Activated CD4-positive, alpha-beta T cell treated with anti-CD3 and anti-CD28 coated beads, Interleukin-2, amount 10 ng/mL, durations not matched to agents 24 days and 14 days (primary cell): ENCODE data around the gene RELT. TPM values are rescaled to one million over a fixed set of nuclear protein-coding genes. Genes with fewer than 3 reads are reported as not detected.

ENCODE experiments used
- DNase-seq: peaks from one replicate; pipeline ENCODE4 v3.0.0; 2022
- H3K27ac Mint-ChIP-seq: one replicate; pipeline ENCODE4 v1.8.0; 2022; ENCODE audit warnings: mild to moderate bottlenecking, mixed read lengths
- H3K27me3 Mint-ChIP-seq: one replicate; pipeline ENCODE4 v1.8.0; 2022; ENCODE audit warnings: mixed read lengths
- H3K36me3 Mint-ChIP-seq: one replicate; pipeline ENCODE4 v1.8.0; 2022; ENCODE audit warnings: low read depth, mild to moderate bottlenecking, mixed read lengths
- H3K4me1 Mint-ChIP-seq: one replicate; pipeline ENCODE4 v1.8.0; 2021; ENCODE audit warnings: mixed read lengths
- H3K4me3 Mint-ChIP-seq: one replicate; pipeline ENCODE4 v1.8.0; 2022; ENCODE audit warnings: mild to moderate bottlenecking, moderate library complexity, mixed read lengths
- H3K9me3 Mint-ChIP-seq: one replicate; pipeline ENCODE4 v1.8.0; 2021; ENCODE audit warnings: mixed read lengths
- intact Hi-C: fragments of 100-400 bp; cut with micrococcal nuclease; formaldehyde crosslinking; loops from one replicate; pipeline ENCODE4 v1.15.1; 2023
- total RNA-seq: library from RNA; stranded (reverse); gene quantifications from 2 replicates; pipeline ENCODE4 v1.2.3, GENCODE V29; 2022

The RELT gene
- total RNA-seq, 1 donor from 2014 or later, result 35.0 TPM

DNA sequence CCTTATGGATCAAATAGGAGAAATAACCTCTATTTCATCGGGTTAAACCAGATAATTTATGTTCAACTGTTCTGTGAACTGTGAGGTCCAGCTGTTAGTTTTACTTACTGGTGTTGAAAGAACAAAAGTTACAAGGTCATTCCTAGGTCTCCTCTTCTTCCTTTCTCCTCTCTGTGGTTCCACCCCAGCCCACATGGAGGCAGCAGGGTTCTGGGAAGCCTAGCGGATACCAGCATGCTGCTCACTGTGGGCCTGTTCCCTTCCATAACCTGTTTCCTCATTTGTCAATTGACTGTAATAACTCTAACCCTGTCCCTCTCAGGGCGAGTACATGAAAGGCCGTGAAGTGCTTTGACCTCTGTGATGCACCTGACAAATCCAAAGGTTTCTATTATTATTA, 27.8 kb downstream of the RELT start:
- H3K9me3 Mint-ChIP-seq, result no peaks in the 10 kb centered on the region
- peaks cover 17% of the 10 kb centered on the region for H3K36me3 Mint-ChIP-seq
- DNase-seq, result no peak
- no peaks in the 10 kb centered on the region for H3K4me1 Mint-ChIP-seq
- intact Hi-C loops, result no loop called here
- no peaks in the 10 kb centered on the region for H3K27me3 Mint-ChIP-seq
- no peak overlapping the region for H3K27ac Mint-ChIP-seq
- no peak overlapping the region for H3K4me3 Mint-ChIP-seq

DNA sequence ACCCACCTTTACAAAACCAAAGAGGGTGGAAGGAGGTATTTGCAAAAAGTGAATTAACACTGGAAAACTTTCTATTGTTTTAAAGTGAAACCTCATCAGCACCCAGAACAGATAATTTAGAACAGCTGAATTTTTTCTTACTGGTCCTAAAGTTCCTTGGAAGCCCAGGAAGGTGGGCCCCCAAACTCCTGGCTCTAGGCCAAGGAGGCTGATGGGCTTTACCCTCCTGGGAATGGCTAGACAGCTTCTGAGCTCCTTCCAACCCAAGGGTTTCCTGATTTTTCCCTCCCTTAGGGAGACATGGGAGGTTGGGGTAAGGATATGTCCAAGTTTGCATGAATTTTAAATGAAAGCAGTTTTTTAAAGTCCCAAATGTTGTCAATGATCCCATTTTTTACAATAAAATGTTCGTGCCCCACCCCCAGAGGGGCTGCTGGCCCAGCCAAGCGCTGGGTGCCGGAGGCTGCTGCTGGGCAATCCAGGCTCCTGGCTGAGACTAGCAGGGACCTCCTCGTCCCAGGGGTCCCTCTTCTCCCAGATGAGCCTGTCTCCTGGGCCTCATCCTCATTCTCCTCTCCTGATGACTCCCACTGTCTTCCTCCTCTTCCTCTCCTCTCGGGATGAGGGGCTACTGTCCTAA, 28.4 kb downstream of the RELT start:
- Mint-ChIP-seq H3K27me3 (no peaks in the 10 kb centered on the region), H3K27ac (no peak overlapping the region), H3K36me3 (peaks cover 20% of the 10 kb centered on the region), H3K4me3 (no peak overlapping the region), H3K4me1 (no peaks in the 10 kb centered on the region), H3K9me3 (no peaks in the 10 kb centered on the region)
- intact Hi-C loops, result no loop called here
- DNase-seq, result no peak

DNA sequence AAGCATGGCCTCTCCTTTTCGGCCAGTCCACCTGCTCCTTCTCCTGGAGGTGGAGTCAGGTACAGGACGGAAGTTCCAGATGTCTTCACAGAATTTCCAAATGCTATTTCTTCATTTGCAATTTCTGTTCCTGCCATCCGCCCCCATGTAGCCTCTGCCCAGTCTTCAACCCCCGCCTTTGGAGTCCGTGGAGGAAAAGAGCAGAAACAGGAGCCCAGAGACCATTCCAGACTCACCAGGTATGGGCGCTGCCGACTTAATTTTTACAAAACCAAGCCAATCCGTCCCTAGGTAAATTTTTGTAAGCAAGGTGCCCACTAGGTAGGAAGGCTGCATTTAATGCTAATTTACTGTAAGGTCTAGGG, 28.9 kb downstream of the RELT start:
- DNase-seq, result no peak
- no peaks in the 10 kb centered on the region for H3K4me1 Mint-ChIP-seq
- intact Hi-C loops, result no loop called here
- H3K9me3 Mint-ChIP-seq, result no peaks in the 10 kb centered on the region
- H3K27me3 Mint-ChIP-seq, result no peaks in the 10 kb centered on the region
- peaks cover 23% of the 10 kb centered on the region for H3K36me3 Mint-ChIP-seq
- no peak overlapping the region for H3K27ac Mint-ChIP-seq
- no peak overlapping the region for H3K4me3 Mint-ChIP-seq

DNA sequence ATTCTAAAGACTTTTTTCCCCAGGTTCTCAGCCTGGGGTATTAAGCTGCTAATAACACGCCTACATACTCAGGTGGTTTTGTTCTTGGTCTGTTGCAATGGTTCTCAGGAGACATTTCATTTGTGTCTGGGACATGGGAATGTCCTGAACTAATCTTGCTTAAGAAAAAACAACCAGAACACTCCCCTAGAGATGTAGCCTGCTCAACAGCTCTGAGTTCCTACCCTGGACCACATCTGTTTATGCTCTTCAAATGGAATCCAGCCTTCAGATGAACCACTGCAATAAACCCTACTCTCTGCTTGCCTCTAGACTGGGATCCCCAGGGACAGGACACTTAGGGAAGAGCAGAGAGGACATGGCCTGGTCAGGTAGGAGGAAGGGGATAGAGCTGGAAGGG, 29.9 kb downstream of the RELT start:
- intact Hi-C loops, result no loop called here
- H3K27ac Mint-ChIP-seq, result peak overlapping the region; percentile 13

DNA sequence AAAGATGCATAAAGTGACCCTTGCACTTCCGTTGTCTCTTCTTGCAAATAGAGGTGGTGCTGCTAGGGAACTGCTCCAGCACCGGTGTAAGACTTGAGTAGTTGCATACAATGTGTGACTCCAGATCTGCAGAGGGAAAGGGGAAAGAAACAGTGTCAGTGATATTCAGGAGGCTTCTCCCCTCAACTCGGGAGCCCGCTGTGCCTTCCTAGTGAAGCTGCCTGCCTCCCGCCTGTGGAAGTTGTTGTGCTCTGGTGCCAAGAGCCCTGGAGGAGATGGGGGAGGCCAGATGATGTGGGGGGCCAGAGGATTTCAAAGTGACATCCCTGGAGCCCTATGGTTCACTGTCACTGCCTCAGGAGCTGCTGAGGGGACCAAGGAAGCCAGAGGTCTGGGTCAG, 30.4 kb downstream of the RELT start:
- H3K4me3 Mint-ChIP-seq, result no peak overlapping the region
- intact Hi-C loops, result no loop called here
- H3K36me3 Mint-ChIP-seq, result peaks cover 27% of the 10 kb centered on the region
- H3K27me3 Mint-ChIP-seq, result no peaks in the 10 kb centered on the region
- DNase-seq, result no peak
- no peaks in the 10 kb centered on the region for H3K9me3 Mint-ChIP-seq
- H3K4me1 Mint-ChIP-seq, result no peaks in the 10 kb centered on the region
- H3K27ac Mint-ChIP-seq, result peak overlapping the region; percentile 57

More for the DNA sequence above, 29.9 kb downstream of the RELT start:
- DNase-seq, result no peak
- Mint-ChIP-seq H3K4me3 (no peak overlapping the region), H3K27me3 (no peaks in the 10 kb centered on the region), H3K36me3 (peaks cover 27% of the 10 kb centered on the region), H3K4me1 (no peaks in the 10 kb centered on the region), H3K9me3 (no peaks in the 10 kb centered on the region)

DNA sequence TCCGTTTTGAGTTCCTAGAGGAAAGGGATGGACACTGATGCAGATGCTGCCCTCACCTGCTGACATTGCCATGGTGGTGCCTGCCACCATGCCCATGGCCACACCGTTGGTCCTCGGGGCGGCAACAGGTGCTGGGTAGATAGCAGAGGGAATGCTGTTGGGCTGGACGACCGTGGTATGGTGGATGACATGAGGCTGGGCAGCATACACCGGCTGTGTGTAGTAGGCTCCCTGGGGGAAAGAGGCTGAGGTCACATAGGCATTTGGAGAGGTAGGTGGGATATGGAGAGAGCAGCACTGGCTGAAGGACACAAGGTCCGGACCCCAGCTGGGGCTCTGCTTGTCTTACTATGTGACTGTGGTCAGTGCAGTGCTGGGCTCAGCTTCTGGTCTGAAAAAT, 33.2 kb downstream of the RELT start:
- Mint-ChIP-seq H3K4me1 (no peaks in the 10 kb centered on the region), H3K9me3 (no peaks in the 10 kb centered on the region), H3K27ac (no peak overlapping the region), H3K36me3 (peaks cover 32% of the 10 kb centered on the region), H3K27me3 (no peaks in the 10 kb centered on the region), H3K4me3 (no peak overlapping the region)
- intact Hi-C loops, result no loop called here
- no peak for DNase-seq

DNA sequence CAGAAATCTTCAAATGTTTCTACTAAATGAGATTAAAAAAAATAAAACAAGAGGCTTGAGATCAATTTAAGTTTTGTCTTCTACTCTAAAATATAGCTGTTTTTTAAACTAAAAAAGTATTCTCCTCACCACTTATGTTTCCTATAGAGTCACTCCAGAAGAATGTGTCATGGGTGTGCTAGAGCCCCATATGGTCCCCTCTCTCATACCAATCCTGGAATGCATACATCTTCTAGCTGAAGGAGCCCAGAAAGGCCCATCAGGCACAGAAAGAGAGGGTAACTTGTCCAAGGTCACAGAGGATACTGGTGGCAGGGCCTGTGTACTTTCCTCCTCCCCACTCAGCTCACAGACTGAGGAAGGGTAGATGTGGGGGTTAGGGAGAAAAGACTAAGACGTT, 34.4 kb downstream of the RELT start:
- no peak overlapping the region for H3K27ac Mint-ChIP-seq
- H3K4me1 Mint-ChIP-seq, result peaks cover 6% of the 10 kb centered on the region
- H3K4me3 Mint-ChIP-seq, result no peak overlapping the region
- no peaks in the 10 kb centered on the region for H3K9me3 Mint-ChIP-seq
- no peak for DNase-seq
- peaks cover 34% of the 10 kb centered on the region for H3K36me3 Mint-ChIP-seq
- intact Hi-C loops, result no loop called here
- no peaks in the 10 kb centered on the region for H3K27me3 Mint-ChIP-seq

DNA sequence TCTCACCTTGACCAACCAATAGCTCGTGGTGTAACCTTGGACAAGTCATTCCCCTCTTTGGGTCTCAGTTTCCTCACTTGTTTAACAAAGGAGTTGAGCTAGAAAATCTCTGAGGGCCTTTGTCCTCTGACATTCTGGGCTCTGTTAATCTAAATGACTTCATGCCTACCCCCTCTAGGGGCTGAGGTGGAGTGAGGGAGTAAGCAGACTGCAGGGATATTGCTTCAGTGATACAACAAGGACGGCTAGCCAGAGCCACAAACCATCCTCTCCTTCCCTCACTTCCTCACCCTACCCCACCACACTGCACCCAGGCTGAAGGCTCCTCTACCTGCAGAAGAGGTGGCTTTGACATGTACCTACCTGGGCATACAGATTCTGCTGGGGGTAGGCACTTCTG, 34.8 kb downstream of the RELT start:
- no peaks in the 10 kb centered on the region for H3K27me3 Mint-ChIP-seq
- H3K4me1 Mint-ChIP-seq, result peaks cover 6% of the 10 kb centered on the region
- DNase-seq, result no peak
- H3K4me3 Mint-ChIP-seq, result no peak overlapping the region
- no peaks in the 10 kb centered on the region for H3K9me3 Mint-ChIP-seq
- no peak overlapping the region for H3K27ac Mint-ChIP-seq
- intact Hi-C loops, result no loop called here
- peaks cover 34% of the 10 kb centered on the region for H3K36me3 Mint-ChIP-seq

DNA sequence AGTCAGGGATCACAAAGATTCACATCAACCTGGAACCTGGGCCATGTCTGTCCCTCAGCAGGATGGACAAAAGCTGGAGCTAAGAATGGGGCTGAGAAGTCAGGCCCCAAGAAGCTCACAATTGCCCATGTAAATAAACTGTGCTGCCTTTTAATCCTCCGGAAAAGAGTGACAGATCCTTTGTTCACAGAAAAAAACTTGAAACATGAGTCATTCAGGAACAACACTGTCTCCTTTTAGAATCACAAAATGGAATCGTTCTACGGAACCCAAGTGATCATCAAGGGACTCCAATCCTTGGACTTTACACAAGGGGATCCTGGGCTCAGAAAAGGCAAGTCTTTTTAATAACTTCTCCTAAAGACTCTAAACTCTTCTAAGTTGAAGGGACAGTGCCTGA, 36.1 kb downstream of the RELT start:
- intact Hi-C loops, result no loop called here
- Mint-ChIP-seq H3K4me1 (peaks cover 8% of the 10 kb centered on the region), H3K9me3 (no peaks in the 10 kb centered on the region), H3K27ac (no peak overlapping the region), H3K36me3 (peaks cover 32% of the 10 kb centered on the region), H3K27me3 (no peaks in the 10 kb centered on the region), H3K4me3 (no peak overlapping the region)
- DNase-seq, result no peak

DNA sequence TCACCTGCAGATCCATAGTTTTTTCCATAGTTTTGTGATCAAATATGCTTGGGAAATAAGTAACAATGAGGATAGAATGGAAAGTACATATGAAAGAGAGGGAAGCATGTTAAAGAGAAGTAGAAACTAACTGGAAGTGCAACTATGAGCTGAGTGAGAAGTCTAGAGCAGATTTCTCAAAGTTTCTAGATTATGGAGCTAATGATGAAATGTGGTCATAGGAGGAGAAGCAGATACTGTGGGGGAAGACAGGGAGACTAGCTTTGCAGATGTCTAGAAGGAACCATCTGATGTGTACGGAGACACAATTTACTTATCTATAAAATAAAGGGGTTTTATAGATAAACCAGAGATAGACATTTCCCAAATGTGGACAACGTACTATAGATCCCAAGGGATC, 37.1 kb downstream of the RELT start:
- H3K9me3 Mint-ChIP-seq, result no peaks in the 10 kb centered on the region
- no peak overlapping the region for H3K27ac Mint-ChIP-seq
- H3K4me3 Mint-ChIP-seq, result no peak overlapping the region
- DNase-seq, result no peak
- H3K27me3 Mint-ChIP-seq, result no peaks in the 10 kb centered on the region
- H3K36me3 Mint-ChIP-seq, result peaks cover 35% of the 10 kb centered on the region
- intact Hi-C loops, result no loop called here
- peaks cover 8% of the 10 kb centered on the region for H3K4me1 Mint-ChIP-seq

DNA sequence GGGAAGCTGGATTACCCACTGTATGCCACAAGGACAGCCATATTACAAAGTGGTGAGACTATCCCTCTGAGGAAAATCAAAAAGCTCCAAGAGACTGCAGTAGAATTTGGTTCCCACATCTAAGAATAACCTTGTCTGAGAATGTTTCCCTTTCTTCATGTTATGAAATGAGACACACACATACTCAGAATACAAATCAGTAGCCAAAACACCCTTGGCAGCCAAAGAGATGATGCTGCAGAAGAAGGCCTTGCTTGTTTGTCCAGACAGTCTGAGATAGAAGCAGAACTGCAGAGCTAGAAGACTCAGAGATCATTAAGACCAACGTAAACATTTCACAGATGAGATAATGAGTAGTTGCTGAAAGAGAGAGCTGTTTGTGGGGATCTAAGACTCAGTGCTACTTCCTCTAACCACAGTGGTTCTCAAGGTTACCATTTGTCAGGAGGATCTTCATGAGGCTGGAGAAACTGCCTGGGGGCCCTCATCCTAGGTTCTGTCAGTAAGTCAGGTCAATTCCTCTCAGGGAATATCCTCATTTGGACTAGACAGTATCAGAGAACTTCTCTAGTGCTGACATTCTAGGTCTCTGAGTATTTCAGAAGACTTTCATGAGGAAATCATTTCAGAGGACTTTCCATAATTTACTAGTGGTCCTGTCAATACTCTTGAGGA, 38.9 kb downstream of the RELT start:
- intact Hi-C loops, result no loop called here
- Mint-ChIP-seq H3K36me3 (peaks cover 30% of the 10 kb centered on the region), H3K9me3 (no peaks in the 10 kb centered on the region), H3K4me3 (no peak overlapping the region), H3K27me3 (no peaks in the 10 kb centered on the region), H3K4me1 (peaks cover 8% of the 10 kb centered on the region), H3K27ac (peak overlapping the region; percentile 59)
- DNase-seq, result no peak

DNA sequence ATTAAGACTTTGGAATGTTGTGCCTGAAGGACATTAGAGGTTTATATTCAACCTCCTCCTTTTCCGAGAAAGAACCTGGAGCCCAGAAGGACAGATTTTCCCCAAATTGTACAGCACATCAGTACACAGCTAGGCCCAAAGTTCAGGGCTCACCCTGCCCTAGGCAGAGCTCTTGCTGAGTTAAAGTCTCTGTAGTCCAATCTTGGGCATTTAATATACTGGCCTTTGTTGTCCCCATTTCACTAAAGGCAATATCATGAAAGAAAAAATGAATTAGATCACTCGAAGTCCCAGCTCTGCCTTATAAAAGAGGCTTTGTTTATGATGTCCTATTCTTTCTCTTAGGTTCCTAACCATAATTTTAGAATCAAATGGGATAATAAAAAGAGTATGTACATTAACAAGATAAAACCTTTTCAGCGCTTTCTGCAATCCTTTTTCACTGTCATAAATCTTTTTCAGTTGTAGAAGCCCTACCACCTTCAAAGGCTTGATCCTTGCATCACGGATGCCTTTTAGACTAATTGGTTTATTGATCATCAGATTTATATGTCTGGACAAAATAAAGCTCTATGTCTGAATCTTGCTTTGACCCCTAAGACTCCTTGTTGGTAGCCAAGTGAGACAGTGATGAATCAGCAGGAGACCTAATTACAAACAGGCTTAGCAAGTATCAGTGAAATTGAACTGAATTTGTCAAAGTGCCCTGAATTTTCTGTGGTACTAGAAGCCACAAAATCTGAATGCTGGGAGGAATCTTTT, 39.8 kb downstream of the RELT start:
- DNase-seq, result no peak
- no peaks in the 10 kb centered on the region for H3K27me3 Mint-ChIP-seq
- no peak overlapping the region for H3K4me3 Mint-ChIP-seq
- H3K4me1 Mint-ChIP-seq, result peaks cover 8% of the 10 kb centered on the region
- peaks cover 25% of the 10 kb centered on the region for H3K36me3 Mint-ChIP-seq
- intact Hi-C loops, result no loop called here
- no peak overlapping the region for H3K27ac Mint-ChIP-seq
- H3K9me3 Mint-ChIP-seq, result no peaks in the 10 kb centered on the region

DNA sequence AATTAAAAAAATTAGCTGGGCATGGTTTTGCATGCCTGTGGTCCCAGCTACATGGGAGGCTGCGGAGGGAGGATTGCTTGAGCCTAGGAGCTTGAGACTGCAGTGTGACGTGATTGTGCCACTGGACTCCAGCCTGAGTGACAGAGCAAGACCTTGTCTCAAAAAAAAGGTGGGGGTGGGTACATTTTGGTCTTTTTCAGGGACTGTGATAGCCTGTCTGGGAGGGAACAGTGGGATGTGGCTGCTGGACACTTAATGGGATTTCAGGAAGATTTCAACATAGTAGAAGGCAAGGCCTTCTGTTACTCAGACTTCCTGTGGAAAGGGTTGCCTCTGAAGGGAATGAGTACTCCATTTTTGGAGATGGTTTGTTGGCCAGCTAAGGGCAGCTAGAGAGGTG, 40.6 kb downstream of the RELT start:
- no peak overlapping the region for H3K27ac Mint-ChIP-seq
- no peaks in the 10 kb centered on the region for H3K27me3 Mint-ChIP-seq
- peaks cover 24% of the 10 kb centered on the region for H3K36me3 Mint-ChIP-seq
- intact Hi-C loops, result no loop called here
- DNase-seq, result no peak
- H3K4me3 Mint-ChIP-seq, result no peak overlapping the region
- peaks cover 8% of the 10 kb centered on the region for H3K4me1 Mint-ChIP-seq
- no peaks in the 10 kb centered on the region for H3K9me3 Mint-ChIP-seq

DNA sequence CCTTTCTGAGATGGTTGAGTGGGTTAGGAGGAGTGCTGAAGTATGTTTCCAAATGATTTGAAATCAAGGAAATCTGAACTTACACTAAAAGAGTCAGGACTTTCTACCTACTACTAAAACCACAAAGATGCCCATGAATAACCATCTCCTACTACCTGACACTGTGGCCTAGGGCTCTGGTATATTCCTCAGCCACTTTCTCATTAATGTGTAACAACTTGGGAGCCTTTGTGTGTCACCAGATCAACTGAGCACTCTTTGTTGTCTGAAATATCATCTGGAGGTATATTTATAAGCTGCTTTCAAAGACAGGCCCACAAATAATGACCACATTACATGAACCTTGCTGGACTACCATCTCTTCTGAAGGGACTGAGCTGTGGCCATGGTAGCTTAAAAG, 43.9 kb downstream of the RELT start:
- Mint-ChIP-seq H3K4me3 (no peak overlapping the region), H3K4me1 (peaks cover 4% of the 10 kb centered on the region), H3K9me3 (no peaks in the 10 kb centered on the region), H3K27ac (no peak overlapping the region), H3K36me3 (peaks cover 18% of the 10 kb centered on the region), H3K27me3 (no peaks in the 10 kb centered on the region)
- intact Hi-C loops, result no loop called here
- DNase-seq, result no peak
